HEK293T (cell line): ENCODE measurements around the gene CCNQ.

Source experiments
- FOXM1 ChIP-seq: fragments of 450-650 bp; IDR thresholded peaks from 2 replicates; pipeline ENCODE4 v1.6.1; 2017; ENCODE audit warnings: mild to moderate bottlenecking, borderline replicate concordance
- SUZ12 ChIP-seq: fragments of 450-650 bp; IDR thresholded peaks from 2 replicates; pipeline ENCODE4 v1.6.1; 2016; ENCODE audit warnings: mild to moderate bottlenecking
- TF ChIP-seq, protein P1 (sequence below): fragments of 450-650 bp; IDR thresholded peaks from 2 replicates; pipeline ENCODE4 v1.6.1; 2016

DNA sequence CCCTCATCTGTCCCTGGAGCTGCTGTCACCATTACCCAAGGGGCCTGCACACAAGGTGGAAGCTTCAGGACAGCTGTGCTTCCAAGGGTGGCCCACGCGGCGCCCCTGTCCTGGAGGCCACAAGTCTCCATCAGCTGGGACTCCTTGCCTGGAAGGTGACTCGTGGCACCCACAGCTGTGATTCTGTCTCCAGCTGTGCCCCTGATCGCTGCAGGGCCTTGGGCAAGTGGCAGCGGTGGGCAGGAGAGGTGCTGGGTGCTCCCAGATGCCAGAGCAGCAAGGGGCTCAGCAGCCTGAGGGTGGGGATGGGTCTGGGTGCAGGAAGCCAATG lies 39.1 kb upstream of the CCNQ start:
- TF ChIP-seq, protein P1, sequence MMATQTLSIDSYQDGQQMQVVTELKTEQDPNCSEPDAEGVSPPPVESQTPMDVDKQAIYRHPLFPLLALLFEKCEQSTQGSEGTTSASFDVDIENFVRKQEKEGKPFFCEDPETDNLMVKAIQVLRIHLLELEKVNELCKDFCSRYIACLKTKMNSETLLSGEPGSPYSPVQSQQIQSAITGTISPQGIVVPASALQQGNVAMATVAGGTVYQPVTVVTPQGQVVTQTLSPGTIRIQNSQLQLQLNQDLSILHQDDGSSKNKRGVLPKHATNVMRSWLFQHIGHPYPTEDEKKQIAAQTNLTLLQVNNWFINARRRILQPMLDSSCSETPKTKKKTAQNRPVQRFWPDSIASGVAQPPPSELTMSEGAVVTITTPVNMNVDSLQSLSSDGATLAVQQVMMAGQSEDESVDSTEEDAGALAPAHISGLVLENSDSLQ, result no peak
- TF ChIP-seq SUZ12 (no peak), FOXM1 (no peak)
